ENCODE data around the gene PET100. TPM values are rescaled to one million over a fixed set of nuclear protein-coding genes. Genes with fewer than 3 reads are reported as not detected.

Gene PET100
- total and polyA plus RNA-seq, 12 donors, result 3.7 to 655 (median 105) TPM

DNA sequence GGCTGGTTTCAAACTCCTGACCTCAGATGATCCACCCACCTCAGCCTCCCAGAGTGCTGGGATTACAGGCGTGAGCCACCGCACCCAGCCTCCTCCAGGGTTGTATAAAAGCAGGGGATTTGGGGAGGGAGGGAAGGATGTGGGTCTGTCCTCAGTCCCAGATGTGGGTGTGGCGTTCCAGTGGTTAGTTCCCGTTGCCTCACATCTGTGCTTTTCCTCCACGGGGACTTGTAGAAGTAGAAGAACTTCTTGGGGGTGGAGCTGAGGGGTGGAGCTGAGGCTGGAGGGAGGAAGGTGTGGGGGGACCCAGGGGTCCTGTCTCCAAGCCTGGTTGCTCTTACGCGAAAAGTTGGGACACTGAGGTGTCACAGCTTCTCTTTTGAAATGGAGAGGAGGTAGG, 46.8 kb downstream of the PET100 start:
- H3K4me1 ChIP-seq (replicated peaks in 1 of 2), result peaks cover 0 to 2% of the 10 kb centered on the region in 2 donors
- 27 to 46% (median 34%) methylated on average over 7 of the region's 7 CpGs for whole genome bisulfite sequencing, 4 donors
- TF ChIP-seq, protein P1, sequence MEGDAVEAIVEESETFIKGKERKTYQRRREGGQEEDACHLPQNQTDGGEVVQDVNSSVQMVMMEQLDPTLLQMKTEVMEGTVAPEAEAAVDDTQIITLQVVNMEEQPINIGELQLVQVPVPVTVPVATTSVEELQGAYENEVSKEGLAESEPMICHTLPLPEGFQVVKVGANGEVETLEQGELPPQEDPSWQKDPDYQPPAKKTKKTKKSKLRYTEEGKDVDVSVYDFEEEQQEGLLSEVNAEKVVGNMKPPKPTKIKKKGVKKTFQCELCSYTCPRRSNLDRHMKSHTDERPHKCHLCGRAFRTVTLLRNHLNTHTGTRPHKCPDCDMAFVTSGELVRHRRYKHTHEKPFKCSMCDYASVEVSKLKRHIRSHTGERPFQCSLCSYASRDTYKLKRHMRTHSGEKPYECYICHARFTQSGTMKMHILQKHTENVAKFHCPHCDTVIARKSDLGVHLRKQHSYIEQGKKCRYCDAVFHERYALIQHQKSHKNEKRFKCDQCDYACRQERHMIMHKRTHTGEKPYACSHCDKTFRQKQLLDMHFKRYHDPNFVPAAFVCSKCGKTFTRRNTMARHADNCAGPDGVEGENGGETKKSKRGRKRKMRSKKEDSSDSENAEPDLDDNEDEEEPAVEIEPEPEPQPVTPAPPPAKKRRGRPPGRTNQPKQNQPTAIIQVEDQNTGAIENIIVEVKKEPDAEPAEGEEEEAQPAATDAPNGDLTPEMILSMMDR (IDR thresholded peaks at IDR 0.05), result no peak
- TF ChIP-seq POLR2A (IDR thresholded peaks at IDR 0.05), result no peak
- intact Hi-C loops (cut with DNase I), result loop anchor here (5.0 to 10.0 kb wide), 2 partner anchors 109 to 322 kb away; no protein-coding TSS in a partner anchor
- no peak overlapping the region for H3K27ac ChIP-seq
- H3K36me3 ChIP-seq (replicated peaks in 1 of 2), result no peaks in the 10 kb centered on the region
- H3K27me3 ChIP-seq, result no peaks in the 10 kb centered on the region
- H3K9me3 ChIP-seq (replicated peaks in 1 of 3), result no peaks in the 10 kb centered on the region
- DNase-seq, result no peak
- no peak overlapping the region for H3K4me3 ChIP-seq

DNA sequence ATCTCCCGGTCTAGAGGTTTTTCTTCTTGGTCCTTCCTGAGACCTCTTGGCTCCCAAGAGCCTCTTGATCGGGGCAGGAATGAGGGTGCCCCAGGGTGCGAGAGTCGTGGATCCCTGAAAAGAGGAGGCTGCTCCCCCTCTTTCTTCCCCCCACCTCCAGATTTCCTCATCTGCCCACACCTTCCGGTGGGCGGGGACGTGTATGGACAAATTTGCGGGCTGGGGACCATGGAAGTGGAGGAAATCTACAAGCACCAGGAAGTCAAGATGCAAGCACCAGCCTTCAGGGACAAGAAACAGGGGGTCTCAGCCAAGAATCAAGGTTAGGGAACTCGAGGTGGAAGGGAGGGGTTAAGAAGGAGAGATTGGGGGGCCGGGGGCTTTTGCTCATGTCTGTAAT, 47.3 kb downstream of the PET100 start, which contains the start of gene MCEMP1:
Gene MCEMP1 (plus strand): TSS at position 237 of the 400 bp plus-strand sequence. CDS start 31 bp downstream, at position 268.
- no peaks in the 10 kb centered on the region for H3K36me3 ChIP-seq (replicated peaks in 1 of 2)
- DNase-seq, result no peak
- WGBS, 4 donors, result 24 to 42% (median 33%) methylated on average over 9 to 10 of the region's 10 CpGs
- H3K9me3 ChIP-seq (replicated peaks in 1 of 3), result no peaks in the 10 kb centered on the region
- intact Hi-C loops (cut with DNase I), result loop anchor here (5.0 to 10.0 kb wide), 2 partner anchors 110 to 322 kb away; no protein-coding TSS in a partner anchor
- no peaks in the 10 kb centered on the region for H3K27me3 ChIP-seq
- no peak within 1 kb of the TSS for H3K27ac ChIP-seq
- no peak within 1 kb of the TSS for H3K4me3 ChIP-seq
- TF ChIP-seq, protein P1 (IDR thresholded peaks at IDR 0.05), result no peak
- no peak for TF ChIP-seq POLR2A (IDR thresholded peaks at IDR 0.05)
- peaks cover 3 to 6% of the 10 kb centered on the region in 2 donors for H3K4me1 ChIP-seq (replicated peaks in 1 of 2)

DNA sequence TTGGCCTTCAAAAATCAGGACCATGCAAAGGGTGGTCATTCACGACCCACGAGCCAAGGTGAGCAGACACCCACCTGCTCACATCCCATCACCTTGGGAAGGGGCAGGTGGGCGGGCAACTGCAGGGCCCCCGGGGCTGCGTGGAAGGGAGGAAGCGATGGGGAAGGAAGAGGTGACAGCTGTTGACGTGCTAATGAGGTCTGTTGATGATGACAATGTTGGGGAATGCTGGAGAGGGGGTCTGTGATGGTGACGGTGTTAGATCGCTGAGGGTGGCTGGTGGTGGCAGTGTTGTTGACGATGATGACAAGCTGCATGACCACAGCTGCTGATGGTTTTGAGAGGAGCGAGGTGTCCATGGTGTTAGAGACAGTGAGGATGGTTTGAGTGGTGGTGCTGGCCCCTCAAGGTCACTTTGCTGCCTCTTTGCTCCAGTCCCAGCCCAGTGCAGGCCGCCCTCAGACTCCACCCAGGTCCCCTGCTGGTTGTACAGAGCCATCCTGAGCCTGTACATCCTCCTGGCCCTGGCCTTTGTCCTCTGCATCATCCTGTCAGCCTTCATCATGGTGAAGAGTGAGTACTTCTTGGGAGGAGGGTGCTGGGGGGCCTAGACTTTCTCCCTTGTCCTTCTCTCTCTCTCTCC, 48.2 kb downstream of the PET100 start:
- Histone ChIP-seq H3K4me3 (no peak overlapping the region), H3K27ac (no peak overlapping the region), H3K27me3 (no peaks in the 10 kb centered on the region), H3K4me1 (replicated peaks in 1 of 2) (peaks cover 3 to 13% of the 10 kb centered on the region in 2 donors), H3K36me3 (replicated peaks in 1 of 2) (peaks cover 0 to 6% of the 10 kb centered on the region in 2 donors), H3K9me3 (replicated peaks in 1 of 3) (no peaks in the 10 kb centered on the region)
- TF ChIP-seq POLR2A (IDR thresholded peaks at IDR 0.05), result no peak
- TF ChIP-seq, protein P1 (IDR thresholded peaks at IDR 0.05), result no peak
- DNase-seq, result no peak
- 40 to 58% (median 49%) methylated on average over 12 of the region's 12 CpGs for WGBS, 4 donors
- intact Hi-C loops (cut with DNase I), result loop anchor here (5.0 to 10.0 kb wide), 2 partner anchors 110 to 323 kb away; no protein-coding TSS in a partner anchor

- Histone ChIP-seq H3K36me3 (replicated peaks in 1 of 2) (peaks cover 0 to 20% of the 10 kb centered on the region in 2 donors), H3K4me3 (no peak overlapping the region), H3K27ac (no peak overlapping the region), H3K27me3 (no peaks in the 10 kb centered on the region), H3K4me1 (replicated peaks in 1 of 2) (peaks cover 3 to 13% of the 10 kb centered on the region in 2 donors), H3K9me3 (replicated peaks in 1 of 3) (no peaks in the 10 kb centered on the region)
- no peak for TF ChIP-seq POLR2A (IDR thresholded peaks at IDR 0.05)
- TF ChIP-seq, protein P1 (IDR thresholded peaks at IDR 0.05), result peak in 1 of 6 experiments; percentile 9
- peak in 2 of 7 donors; percentile 21 to 63 for DNase-seq
- intact Hi-C loops (cut with DNase I), result loop anchor here (5.0 to 10.0 kb wide), 2 partner anchors 112 to 324 kb away; no protein-coding TSS in a partner anchor
- 41 to 56% (median 45%) methylated on average over 28 to 30 of the region's 30 CpGs for WGBS, 4 donors
Measured at GRCh38 chr19:7678971-7679751, 49.6 kb downstream of the PET100 start.
